ENCODE results near the gene SRRM2. TPM values are rescaled to one million over a fixed set of nuclear protein-coding genes. Genes with fewer than 3 reads are reported as not detected.

SRRM2 gene
- total and polyA plus RNA-seq, 8 donors = 536 to 710 (median 632) TPM

DNA sequence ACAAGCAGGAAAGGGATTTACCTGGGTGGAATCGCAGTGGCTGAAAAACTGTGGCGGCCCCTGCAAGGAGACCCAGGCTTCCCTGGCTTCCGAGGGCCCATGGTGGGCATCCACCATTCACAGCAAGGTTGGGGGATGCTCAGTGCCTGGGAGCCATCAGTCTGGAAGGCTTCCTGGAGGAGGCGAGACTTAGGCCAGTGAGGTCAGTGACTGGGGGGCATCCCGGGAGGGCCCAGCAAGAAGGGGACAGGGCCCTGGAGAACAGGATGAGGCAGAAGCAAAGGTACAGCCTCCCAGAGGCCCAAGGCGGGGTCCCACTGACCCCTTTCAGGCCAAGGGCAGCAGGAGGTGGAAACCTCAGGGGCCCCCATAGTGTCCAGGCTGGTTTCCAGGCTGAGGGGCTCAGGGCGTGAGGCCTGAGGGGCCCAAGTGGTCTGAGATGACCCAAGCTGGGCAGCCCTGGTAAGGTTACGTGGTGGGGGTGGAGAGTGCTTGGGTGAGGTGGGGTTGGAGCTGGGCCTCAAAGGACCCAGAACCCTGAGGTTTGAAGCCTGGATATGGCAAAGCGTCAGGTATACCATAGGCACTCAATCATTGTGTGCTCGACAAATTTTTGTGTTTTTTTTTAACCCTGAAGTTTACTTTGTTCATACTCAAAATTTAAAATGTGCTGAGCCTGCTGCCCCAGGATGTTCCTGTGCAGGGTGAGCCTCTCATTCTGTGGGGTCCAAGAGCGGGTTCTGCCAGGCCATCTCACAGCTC, 15.8 kb upstream of the SRRM2 start:
- TF ChIP-seq, protein P1, sequence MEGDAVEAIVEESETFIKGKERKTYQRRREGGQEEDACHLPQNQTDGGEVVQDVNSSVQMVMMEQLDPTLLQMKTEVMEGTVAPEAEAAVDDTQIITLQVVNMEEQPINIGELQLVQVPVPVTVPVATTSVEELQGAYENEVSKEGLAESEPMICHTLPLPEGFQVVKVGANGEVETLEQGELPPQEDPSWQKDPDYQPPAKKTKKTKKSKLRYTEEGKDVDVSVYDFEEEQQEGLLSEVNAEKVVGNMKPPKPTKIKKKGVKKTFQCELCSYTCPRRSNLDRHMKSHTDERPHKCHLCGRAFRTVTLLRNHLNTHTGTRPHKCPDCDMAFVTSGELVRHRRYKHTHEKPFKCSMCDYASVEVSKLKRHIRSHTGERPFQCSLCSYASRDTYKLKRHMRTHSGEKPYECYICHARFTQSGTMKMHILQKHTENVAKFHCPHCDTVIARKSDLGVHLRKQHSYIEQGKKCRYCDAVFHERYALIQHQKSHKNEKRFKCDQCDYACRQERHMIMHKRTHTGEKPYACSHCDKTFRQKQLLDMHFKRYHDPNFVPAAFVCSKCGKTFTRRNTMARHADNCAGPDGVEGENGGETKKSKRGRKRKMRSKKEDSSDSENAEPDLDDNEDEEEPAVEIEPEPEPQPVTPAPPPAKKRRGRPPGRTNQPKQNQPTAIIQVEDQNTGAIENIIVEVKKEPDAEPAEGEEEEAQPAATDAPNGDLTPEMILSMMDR (IDR thresholded peaks at IDR 0.05) = no peak
- no peaks in the 10 kb centered on the region for H3K9me3 ChIP-seq
- no peak for ATAC-seq
- H3K4me1 ChIP-seq = no peaks in the 10 kb centered on the region
- H3K27ac ChIP-seq = no peak overlapping the region
- intact Hi-C loops (cut with DNase I) = no loop called here
- peak in 1 of 4 donors; percentile 25 for DNase-seq
- H3K36me3 ChIP-seq = no peaks in the 10 kb centered on the region
- H3K27me3 ChIP-seq = peaks cover 0 to 20% of the 10 kb centered on the region in 2 donors
- no peak overlapping the region for H3K4me3 ChIP-seq

GRCh38 chr16:2737238-2737605, 15.2 kb upstream of the SRRM2 start:
- peak in 1 of 4 donors; percentile 41 for DNase-seq
- H3K27ac ChIP-seq = no peak overlapping the region
- TF ChIP-seq, protein P1 (IDR thresholded peaks at IDR 0.05) = no peak
- H3K9me3 ChIP-seq = no peaks in the 10 kb centered on the region
- no peak overlapping the region for H3K4me3 ChIP-seq
- intact Hi-C loops (cut with DNase I) = no loop called here
- H3K27me3 ChIP-seq = peaks cover 0 to 20% of the 10 kb centered on the region in 2 donors
- no peaks in the 10 kb centered on the region for H3K4me1 ChIP-seq
- H3K36me3 ChIP-seq = no peaks in the 10 kb centered on the region
- ATAC-seq = no peak

- Histone ChIP-seq H3K4me3 (no peak overlapping the region), H3K27ac (no peak overlapping the region), H3K27me3 (peaks cover 0 to 20% of the 10 kb centered on the region in 2 donors), H3K36me3 (no peaks in the 10 kb centered on the region), H3K9me3 (no peaks in the 10 kb centered on the region), H3K4me1 (no peaks in the 10 kb centered on the region)
- TF ChIP-seq, protein P1 (IDR thresholded peaks at IDR 0.05) = no peak
- DNase-seq (peak in 1 of 4 donors; percentile 44), ATAC-seq (no peak)
- intact Hi-C loops (cut with DNase I) = no loop called here
Observed at GRCh38 chr16:2737895-2738418, 14.5 kb upstream of the SRRM2 start.

DNA sequence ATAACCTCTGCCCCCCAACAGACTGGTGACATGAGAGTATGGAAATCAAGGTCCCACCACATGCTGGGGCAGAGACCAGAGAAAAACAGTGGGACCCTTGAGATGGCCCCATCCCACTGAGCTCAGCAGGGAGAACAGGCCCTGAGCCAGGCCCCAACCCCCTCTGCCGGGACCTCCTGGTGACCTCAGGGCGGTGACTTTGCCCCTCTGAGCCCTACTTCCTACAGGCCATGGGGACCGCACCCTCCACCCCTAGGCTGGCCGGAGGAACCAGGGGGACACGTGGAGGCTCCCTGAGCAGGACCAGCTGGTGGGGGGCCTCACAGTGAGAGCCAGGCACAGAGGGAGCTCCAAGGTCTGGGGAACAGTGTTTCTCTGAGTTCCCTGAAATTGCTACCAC, 13.8 kb upstream of the SRRM2 start:
- Histone ChIP-seq H3K9me3 (no peaks in the 10 kb centered on the region), H3K27me3 (peaks cover 0 to 20% of the 10 kb centered on the region in 2 donors), H3K4me3 (no peak overlapping the region), H3K4me1 (no peaks in the 10 kb centered on the region), H3K36me3 (no peaks in the 10 kb centered on the region), H3K27ac (no peak overlapping the region)
- DNase-seq (peak in 1 of 4 donors; percentile 49), ATAC-seq (no peak)
- TF ChIP-seq, protein P1 (IDR thresholded peaks at IDR 0.05) = no peak
- intact Hi-C loops (cut with DNase I) = no loop called here

GRCh38 chr16:2739625-2740430, 12.6 kb upstream of the SRRM2 start:
- Histone ChIP-seq H3K4me3 (no peak overlapping the region), H3K36me3 (no peaks in the 10 kb centered on the region), H3K27ac (no peak overlapping the region), H3K9me3 (no peaks in the 10 kb centered on the region), H3K4me1 (no peaks in the 10 kb centered on the region), H3K27me3 (peaks cover 0 to 20% of the 10 kb centered on the region in 2 donors)
- TF ChIP-seq, protein P1 (IDR thresholded peaks at IDR 0.05) = no peak
- ATAC-seq (no peak), DNase-seq (peak in 1 of 4 donors; percentile 34)
- intact Hi-C loops (cut with DNase I) = no loop called here

All from left lung (tissue), 10 donors.